MM.1S (cell line): ENCODE data around the gene FAM3B.

Experiments
- EZH2 ChIP-seq: fragments of 300-600 bp; sonication (generic); optimal IDR thresholded peaks from 2 replicates; pipeline ENCODE3; 2017; ENCODE audit warnings: low read depth, mild to moderate bottlenecking, antibody characterized with exemption, low read length, mixed read lengths
- TF ChIP-seq, protein P1 (sequence below): fragments of 300-600 bp; sonication (generic); IDR thresholded peaks from 2 replicates; pipeline ENCODE4 v1.5.1; 2016; ENCODE audit warnings: antibody characterized with exemption, low read length, mixed read lengths

DNA sequence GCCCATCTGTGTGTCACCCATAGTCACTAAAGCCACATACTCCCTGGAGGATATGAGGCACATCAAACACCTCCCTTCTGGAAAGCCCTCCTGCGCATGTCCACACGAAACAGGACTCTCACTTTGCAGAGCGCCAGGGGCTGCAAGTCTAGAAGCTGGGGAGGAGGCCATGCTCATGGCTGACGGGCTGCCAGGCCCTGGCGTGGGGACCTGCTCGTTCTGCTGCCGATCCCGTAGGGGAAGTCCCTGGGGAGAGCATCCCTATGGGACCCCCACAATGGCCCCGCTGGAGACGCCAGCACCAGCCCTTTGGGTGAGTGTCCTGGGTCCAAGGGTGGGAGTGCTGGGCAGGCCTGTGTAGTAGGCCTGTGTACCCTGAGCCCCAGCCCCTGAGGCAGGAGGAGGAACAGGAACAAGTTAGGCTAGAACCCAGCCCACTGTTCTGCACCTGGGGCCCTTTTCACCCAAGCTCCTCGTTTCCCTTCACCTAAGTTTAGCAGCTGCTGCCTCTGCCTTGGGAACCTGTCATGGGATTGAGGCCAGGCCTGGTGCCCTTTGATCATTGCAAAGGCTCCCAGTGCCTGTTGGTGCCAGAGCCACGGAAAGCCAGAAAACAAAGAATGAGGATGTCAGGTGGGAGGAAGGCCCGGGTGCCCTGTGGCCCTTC, 9.9 kb downstream of the FAM3B start:
- TF ChIP-seq EZH2 = no peak
- TF ChIP-seq, protein P1, sequence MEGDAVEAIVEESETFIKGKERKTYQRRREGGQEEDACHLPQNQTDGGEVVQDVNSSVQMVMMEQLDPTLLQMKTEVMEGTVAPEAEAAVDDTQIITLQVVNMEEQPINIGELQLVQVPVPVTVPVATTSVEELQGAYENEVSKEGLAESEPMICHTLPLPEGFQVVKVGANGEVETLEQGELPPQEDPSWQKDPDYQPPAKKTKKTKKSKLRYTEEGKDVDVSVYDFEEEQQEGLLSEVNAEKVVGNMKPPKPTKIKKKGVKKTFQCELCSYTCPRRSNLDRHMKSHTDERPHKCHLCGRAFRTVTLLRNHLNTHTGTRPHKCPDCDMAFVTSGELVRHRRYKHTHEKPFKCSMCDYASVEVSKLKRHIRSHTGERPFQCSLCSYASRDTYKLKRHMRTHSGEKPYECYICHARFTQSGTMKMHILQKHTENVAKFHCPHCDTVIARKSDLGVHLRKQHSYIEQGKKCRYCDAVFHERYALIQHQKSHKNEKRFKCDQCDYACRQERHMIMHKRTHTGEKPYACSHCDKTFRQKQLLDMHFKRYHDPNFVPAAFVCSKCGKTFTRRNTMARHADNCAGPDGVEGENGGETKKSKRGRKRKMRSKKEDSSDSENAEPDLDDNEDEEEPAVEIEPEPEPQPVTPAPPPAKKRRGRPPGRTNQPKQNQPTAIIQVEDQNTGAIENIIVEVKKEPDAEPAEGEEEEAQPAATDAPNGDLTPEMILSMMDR = no peak
